Stimulated activated naive CD8-positive, alpha-beta T cell treated with anti-CD3 and anti-CD28 coated beads, Interleukin-15, Interleukin-2, amounts not matched to agents 100 ng/mL and 50 ng/mL, for 24 hours (primary cell): ENCODE results near the gene MEGF8.

Experiments used
- H3K27ac Mint-ChIP-seq: one replicate; pipeline ENCODE4 v1.8.0; 2021; ENCODE audit warnings: mild to moderate bottlenecking, mixed read lengths
- H3K27me3 Mint-ChIP-seq: one replicate; pipeline ENCODE4 v1.8.0; 2021; ENCODE audit warnings: mixed read lengths
- H3K36me3 Mint-ChIP-seq: one replicate; pipeline ENCODE4 v1.8.0; 2021; ENCODE audit warnings: low read depth, mixed read lengths
- H3K4me1 Mint-ChIP-seq: one replicate; pipeline ENCODE4 v1.8.0; 2021; ENCODE audit warnings: low read depth, mixed read lengths
- H3K4me3 Mint-ChIP-seq: one replicate; pipeline ENCODE4 v1.8.0; 2021; ENCODE audit warnings: mild to moderate bottlenecking, mixed read lengths
- H3K9me3 Mint-ChIP-seq: one replicate; pipeline ENCODE4 v1.8.0; 2021; ENCODE audit warnings: mixed read lengths

Gene MEGF8

DNA sequence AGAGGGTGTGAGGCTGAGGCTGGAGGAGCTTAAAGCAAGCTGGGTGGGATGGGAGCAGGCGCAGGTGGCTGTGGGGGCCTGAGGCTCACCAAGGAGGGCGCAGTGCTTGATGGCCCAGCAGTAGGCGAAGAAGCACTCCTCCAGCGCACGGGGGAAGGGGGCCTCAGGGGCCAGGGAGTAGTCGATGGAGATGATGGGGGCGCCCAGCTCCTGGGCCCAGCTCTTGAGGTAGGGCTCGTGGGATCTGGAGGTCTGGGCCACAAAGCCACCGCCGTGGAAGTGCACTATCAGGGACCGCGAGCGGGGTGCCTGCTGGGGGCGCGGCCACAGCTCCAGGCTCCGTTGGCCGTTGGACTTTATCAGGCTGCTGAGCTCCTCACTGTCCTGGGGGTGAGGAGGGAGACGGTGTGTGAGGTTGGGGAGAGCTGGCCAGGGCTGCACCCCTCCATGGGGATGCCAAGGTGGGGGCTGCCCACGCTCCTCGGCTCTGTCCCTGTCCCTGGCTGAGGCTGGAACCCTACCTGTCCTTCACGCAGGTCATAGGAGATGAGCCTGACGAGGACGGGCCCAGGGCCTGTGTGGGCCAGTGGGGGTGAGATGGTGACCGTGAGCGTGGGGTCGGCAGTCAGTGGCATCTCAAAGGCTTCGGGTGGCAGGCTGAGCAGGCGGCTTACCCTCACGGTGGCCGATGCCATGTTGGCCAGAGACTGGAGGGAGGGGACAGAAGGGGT, 81.8 kb downstream of the MEGF8 start:
- Mint-ChIP-seq H3K4me3 (no peak overlapping the region), H3K4me1 (peaks cover 3% of the 10 kb centered on the region), H3K9me3 (no peaks in the 10 kb centered on the region), H3K27me3 (no peaks in the 10 kb centered on the region), H3K36me3 (peaks cover 7% of the 10 kb centered on the region), H3K27ac (no peak overlapping the region)

DNA sequence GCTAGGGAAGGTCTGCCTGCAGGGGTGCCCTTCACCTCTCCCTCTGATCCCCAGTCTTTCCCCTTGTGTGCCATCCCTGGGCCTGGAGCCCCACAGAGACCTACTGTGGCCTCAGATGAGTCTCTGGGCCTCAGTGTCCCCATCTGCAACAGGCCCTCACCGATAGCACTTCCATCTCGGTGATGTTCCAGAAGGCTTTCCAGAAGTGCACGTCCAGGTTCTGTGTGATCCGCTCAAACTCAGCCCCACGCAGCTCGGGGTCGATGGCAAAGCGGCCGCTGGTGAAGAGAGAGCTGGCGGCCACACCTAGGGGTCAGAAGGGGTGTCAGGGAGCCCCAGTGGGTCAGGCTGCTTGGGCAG, 82.4 kb downstream of the MEGF8 start:
- Mint-ChIP-seq H3K9me3 (no peaks in the 10 kb centered on the region), H3K27me3 (no peaks in the 10 kb centered on the region), H3K36me3 (peaks cover 6% of the 10 kb centered on the region), H3K4me3 (no peak overlapping the region), H3K4me1 (no peaks in the 10 kb centered on the region), H3K27ac (no peak overlapping the region)

DNA sequence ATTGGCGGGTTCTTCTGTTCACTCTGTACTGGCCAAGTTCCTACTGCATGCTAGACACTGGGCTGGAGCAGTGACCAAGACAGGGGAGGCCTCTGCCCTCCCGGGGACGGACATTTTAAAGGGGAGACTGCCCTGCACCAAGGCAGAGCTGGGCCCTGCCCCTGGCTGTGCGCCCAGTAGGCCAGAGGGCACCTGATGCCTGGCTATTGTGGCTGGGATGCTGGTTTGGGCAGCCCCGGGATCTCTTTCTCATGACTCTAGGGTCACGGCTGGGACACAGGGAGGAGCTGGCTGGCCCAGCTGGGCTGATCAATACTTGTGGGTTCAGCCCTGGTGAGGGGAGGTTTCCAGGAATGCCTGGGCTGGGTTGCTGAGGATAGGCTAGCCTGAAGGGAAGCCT, 84.0 kb downstream of the MEGF8 start:
- Mint-ChIP-seq H3K36me3 (peaks cover 4% of the 10 kb centered on the region), H3K4me1 (no peaks in the 10 kb centered on the region), H3K27me3 (no peaks in the 10 kb centered on the region), H3K4me3 (no peak overlapping the region), H3K9me3 (no peaks in the 10 kb centered on the region), H3K27ac (no peak overlapping the region)

DNA sequence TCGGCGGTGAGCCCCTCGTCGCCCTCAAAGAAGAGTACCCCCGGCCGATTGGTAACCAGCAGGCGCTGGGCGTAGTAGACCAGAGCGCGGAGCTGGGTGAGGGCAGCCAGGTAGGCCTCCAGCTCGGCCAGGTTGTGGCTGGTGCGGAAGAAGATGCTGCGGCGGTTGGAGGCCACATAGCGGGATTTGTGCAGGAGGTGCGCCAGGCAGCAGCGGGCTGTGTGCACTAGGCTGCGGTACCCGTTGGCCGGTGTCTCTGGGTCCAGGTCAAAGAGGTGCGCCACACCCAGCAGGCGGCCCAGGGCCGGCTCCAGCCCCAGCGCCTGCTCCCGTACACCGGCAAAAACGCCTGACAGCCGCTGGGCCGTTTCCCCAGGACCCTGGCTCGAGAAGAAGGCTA, 84.9 kb downstream of the MEGF8 start:
- no peak overlapping the region for H3K4me3 Mint-ChIP-seq
- H3K27me3 Mint-ChIP-seq: no peaks in the 10 kb centered on the region
- no peak overlapping the region for H3K27ac Mint-ChIP-seq
- H3K9me3 Mint-ChIP-seq: no peaks in the 10 kb centered on the region
- H3K36me3 Mint-ChIP-seq: peaks cover 8% of the 10 kb centered on the region
- no peaks in the 10 kb centered on the region for H3K4me1 Mint-ChIP-seq

DNA sequence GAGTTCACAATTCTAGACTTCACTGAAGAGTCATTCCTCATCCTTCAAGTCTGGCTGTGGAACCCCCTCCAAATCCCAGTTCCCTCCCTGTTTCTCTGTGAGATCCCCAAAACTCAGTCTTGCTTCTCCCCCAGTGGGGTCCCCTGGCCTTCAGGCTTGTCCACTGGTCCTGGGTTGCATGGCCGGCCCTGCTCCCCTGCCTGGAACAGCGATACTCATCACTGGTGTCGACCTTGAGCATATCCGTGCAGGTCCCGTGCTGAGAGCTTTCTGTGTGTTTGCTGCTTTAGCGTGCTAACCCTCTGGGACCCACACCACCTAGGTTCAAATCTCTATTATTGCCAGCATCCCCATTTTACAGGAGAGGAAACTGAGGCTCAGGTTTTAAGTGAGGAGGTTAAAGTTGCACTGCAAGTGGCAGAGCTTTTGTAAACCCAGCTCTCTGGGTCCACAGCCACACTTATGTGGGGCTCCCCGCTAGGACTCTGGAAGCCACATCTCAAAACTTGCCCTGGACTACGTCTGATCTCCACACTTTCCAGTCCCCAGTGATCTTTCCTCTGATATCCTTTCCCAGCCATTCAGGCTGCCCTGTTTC, 86.2 kb downstream of the MEGF8 start:
- Mint-ChIP-seq H3K9me3 (no peaks in the 10 kb centered on the region), H3K4me1 (no peaks in the 10 kb centered on the region), H3K36me3 (peaks cover 8% of the 10 kb centered on the region), H3K4me3 (no peak overlapping the region), H3K27me3 (no peaks in the 10 kb centered on the region), H3K27ac (no peak overlapping the region)

DNA sequence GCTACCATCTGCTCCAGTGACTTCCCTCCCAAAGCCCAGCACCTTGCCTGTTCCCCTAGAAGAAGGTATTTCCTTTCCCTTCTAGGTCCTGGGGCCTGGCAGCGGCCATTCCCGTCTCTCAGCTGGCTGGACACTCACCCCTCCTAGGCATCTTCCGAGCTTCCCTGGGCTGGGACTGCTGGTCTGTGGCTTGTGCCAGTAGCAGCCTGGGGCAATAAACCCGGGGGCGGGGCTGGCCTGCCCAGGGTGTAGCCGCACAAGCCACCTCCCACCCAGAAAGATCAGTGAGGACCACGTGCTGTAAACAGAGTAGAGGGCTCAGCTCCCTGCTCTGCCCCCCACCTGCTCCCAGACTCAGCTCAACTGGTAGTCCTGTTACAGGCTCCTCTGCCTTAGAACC, 86.8 kb downstream of the MEGF8 start:
- Mint-ChIP-seq H3K4me3 (no peak overlapping the region), H3K4me1 (no peaks in the 10 kb centered on the region), H3K27me3 (no peaks in the 10 kb centered on the region), H3K36me3 (peaks cover 8% of the 10 kb centered on the region), H3K27ac (no peak overlapping the region), H3K9me3 (no peaks in the 10 kb centered on the region)

DNA sequence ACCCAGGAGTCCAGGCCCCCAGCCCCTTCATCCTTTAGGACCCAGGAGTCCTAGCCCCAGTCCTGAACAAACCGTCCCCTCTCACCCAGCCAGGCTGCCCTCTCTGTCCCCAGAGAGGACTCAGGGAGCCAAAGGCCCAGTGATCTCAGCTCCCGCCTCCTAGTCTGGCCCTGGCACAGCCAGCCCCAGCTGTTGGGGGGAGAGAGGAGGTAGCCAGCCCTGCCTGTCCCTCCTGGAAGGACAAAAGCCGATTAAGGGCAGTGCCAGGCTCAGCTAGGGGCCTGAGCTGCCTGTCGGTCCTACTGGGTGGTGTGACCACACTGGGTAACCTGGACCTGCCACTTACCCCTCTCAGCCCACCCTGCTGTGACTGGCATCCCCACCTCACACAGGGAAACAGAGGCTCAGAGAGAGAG, 87.2 kb downstream of the MEGF8 start:
- Mint-ChIP-seq H3K27ac (no peak overlapping the region), H3K36me3 (peaks cover 8% of the 10 kb centered on the region), H3K9me3 (no peaks in the 10 kb centered on the region), H3K4me3 (no peak overlapping the region), H3K4me1 (no peaks in the 10 kb centered on the region), H3K27me3 (no peaks in the 10 kb centered on the region)

DNA sequence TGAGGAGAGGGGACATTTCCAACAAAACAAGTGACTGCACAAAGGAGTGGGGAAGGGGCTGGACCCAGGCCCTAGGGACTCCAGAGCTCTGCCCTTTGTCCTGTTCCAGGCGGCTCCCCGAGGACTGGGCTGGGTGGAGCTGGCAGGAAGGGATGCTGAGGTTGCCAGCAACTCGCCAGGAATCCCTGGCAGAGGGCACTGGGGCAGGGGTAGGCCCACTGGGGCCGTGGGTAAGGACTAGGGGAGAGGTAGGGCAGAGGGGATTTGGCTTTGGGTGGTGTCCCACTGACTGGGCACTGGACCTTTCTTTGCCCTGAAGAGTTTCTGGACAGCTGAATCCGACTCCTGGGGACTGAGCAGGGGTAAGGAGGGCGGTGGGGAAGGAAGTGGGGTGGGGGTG, 93.9 kb downstream of the MEGF8 start:
- Mint-ChIP-seq H3K27ac (no peak overlapping the region), H3K9me3 (no peaks in the 10 kb centered on the region), H3K4me1 (peaks cover 45% of the 10 kb centered on the region), H3K36me3 (peaks cover 4% of the 10 kb centered on the region), H3K4me3 (no peak overlapping the region), H3K27me3 (no peaks in the 10 kb centered on the region)

DNA sequence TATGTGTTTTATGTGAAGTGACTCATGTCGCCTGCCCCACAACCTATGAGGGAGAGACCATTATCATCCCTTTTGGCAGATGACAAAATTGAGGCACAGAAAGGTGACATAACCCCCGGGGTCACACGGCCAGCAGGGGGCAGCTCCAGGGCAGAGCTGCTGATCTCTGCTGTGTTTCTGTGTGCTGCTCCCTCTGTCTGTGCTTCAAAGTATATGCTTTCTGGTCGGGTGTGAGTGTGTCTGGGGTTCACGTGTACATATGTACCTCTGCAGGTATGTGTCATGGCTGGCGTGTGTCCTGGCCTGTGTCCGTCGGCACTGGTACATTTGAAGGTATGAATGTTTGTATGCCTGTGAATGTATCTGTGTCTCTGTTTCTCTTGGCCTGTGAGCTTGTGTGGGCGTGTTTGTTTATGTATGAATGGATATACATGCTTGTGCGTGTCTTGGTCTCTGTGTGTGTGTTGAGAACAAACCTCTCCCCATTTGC, 94.7 kb downstream of the MEGF8 start:
- Mint-ChIP-seq H3K27me3 (no peaks in the 10 kb centered on the region), H3K27ac (no peak overlapping the region), H3K4me3 (no peak overlapping the region), H3K9me3 (no peaks in the 10 kb centered on the region), H3K36me3 (no peaks in the 10 kb centered on the region), H3K4me1 (peaks cover 45% of the 10 kb centered on the region)

DNA sequence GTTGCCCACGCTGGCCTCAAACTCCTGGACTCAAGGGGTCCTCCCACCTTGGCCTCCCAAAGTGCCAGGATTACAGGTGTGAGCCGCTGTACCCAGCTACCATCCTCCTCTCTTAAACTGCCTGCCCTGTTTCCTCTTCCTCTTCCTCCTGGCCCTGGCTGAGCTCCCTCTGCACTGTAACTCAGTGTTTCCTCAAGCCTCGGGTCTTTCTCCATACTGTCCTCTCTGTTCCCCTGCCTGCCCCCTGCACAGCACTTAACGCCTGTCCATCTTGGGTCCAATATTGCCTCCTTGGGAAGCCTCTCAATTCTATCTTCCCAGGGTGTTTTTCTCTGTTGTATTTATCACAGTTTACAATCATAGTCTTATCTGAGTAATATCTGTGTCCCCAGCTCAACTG, 95.7 kb downstream of the MEGF8 start:
- H3K36me3 Mint-ChIP-seq: no peaks in the 10 kb centered on the region
- H3K9me3 Mint-ChIP-seq: no peaks in the 10 kb centered on the region
- no peak overlapping the region for H3K4me3 Mint-ChIP-seq
- H3K4me1 Mint-ChIP-seq: peaks cover 45% of the 10 kb centered on the region
- H3K27me3 Mint-ChIP-seq: no peaks in the 10 kb centered on the region
- no peak overlapping the region for H3K27ac Mint-ChIP-seq

DNA sequence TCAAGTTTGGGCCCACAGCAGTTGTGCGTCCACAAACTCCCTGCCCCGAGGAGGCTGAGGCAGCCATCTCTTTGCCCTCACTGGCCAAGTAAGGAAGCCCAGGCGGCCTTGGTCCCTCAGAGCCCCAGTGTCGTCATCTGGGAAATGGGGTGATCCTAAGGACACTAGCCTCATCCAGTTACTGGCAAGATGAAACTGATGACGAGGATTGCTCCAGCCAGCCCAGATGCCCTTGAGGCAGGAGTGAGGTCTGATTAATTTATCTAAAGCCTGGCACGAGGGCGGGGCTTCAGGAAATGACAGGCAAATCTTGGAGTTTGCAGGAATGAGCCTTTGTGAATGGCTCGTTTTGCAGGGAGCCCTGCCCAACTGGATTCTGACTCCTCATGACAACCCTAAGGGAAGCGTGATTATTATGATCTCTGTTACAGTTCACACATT, 96.2 kb downstream of the MEGF8 start:
- no peak overlapping the region for H3K27ac Mint-ChIP-seq
- no peaks in the 10 kb centered on the region for H3K36me3 Mint-ChIP-seq
- no peaks in the 10 kb centered on the region for H3K27me3 Mint-ChIP-seq
- no peaks in the 10 kb centered on the region for H3K9me3 Mint-ChIP-seq
- peaks cover 45% of the 10 kb centered on the region for H3K4me1 Mint-ChIP-seq
- peak overlapping the region; percentile 93 for H3K4me3 Mint-ChIP-seq

DNA sequence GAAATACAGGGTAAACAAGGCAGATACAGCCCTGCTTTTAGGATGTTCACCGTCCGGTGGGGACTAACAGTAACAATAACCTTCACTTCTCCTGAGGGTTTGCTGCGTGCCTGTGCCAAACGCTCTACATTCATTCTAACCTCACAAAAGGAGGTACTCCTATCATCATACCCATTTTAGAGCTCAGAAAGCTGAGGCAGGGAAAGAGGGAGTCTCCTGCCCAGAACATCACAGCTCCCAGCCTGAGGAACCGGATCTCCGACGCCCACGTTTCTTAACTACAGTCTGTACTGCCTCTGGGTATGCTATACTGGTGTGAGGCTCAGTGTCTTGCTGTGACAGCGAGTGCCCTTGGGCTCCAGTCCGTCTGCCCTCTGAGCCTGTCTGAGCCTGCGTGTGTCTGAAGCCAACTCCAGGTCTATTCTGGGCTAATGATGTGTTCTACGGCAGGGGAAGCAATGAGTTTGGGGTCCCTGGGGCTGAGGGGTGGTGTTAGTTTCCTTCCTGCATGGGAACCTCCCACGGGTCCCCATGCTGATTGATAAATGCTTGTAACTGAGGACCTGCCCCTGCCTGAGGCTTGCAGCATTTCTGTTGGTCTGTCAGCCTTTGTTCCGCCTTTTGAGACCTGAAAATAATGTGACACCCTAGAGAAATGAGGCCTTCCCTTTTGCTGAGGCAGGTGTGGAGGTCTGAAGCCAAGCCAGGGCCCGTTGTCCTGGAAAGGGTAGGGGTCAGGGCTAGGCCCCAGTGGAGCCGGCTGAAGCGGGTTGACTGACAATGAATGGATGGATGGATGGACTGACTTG, 96.9 kb downstream of the MEGF8 start:
- H3K36me3 Mint-ChIP-seq: no peaks in the 10 kb centered on the region
- H3K9me3 Mint-ChIP-seq: no peaks in the 10 kb centered on the region
- H3K4me1 Mint-ChIP-seq: peaks cover 45% of the 10 kb centered on the region
- H3K27me3 Mint-ChIP-seq: no peaks in the 10 kb centered on the region
- peak overlapping the region; percentile 93 for H3K4me3 Mint-ChIP-seq
- H3K27ac Mint-ChIP-seq: peak overlapping the region; percentile 90

DNA sequence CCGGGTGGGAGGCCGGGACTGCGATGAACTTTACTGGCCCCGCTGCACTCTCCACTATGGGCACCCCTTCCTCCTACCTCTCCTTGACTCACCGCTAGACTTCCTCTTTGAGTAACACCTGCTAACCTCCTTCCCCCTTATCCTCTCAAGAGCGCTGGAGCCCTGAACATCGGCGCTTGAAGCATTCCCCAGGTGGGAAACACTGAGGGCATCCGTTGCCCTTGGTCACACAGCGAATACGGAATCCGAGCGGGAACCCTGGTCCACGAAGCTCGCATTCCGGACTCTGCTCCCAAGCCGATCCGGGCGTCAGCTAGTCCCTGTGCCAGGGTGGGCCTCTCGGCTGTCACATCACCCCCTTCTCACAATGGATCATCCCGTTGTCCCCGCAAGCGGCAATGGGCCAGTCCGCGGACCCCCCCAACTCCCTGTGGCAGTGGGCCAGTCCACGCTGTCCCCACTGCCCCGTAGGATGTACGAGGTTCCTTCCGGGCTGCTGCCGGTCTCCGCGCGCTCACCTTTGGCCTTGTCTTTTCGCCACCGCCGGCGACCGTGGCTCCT, 97.5 kb downstream of the MEGF8 start:
- peak overlapping the region; percentile 90 for H3K27ac Mint-ChIP-seq
- no peaks in the 10 kb centered on the region for H3K9me3 Mint-ChIP-seq
- no peaks in the 10 kb centered on the region for H3K27me3 Mint-ChIP-seq
- peak overlapping the region; percentile 93 for H3K4me3 Mint-ChIP-seq
- peaks cover 45% of the 10 kb centered on the region for H3K4me1 Mint-ChIP-seq
- no peaks in the 10 kb centered on the region for H3K36me3 Mint-ChIP-seq

DNA sequence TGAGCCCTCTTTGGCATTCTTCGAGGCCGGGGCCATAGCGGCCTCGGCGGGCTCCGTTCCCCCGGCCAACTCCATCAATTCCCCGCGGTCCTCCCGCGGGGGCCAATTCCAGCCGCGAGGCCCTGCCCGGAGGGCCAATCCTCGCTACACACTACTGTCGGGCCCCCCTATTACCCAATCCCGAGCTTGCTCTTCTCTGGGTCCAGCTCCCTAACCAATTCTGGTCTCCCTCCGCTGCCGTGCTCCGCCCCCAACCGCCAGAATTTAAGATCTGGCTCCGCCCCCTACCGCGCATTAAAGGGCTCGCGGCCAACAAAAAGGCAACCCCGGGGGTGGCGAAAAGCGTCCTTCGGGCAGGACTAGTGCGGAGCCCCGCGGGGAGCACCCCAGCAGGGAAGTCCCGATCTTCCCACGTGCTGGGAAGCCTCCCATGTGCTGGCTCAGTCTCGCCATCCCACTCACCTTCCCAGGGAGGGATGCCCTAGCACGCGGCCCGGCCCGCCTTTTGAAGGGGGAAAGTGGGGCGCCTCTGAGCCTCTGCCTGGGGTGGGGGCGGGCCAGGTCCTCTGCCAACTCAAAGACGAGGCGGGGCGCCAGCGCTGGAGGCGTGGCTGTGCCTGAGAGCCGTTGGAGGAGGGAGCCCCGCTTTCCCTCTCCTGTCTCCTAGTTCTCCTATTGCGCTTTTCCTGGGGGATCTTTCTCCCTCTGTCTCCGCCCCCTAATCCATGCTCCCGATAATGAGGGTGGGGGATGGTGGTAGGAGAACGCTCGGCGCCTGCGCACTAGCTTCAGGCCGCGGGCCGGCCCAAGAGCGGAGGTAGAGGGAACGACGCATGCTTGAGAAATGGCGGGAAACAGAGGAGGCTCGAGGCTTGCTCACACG, 98.3 kb downstream of the MEGF8 start:
- H3K4me1 Mint-ChIP-seq: peaks cover 45% of the 10 kb centered on the region
- peak overlapping the region; percentile 90 for H3K27ac Mint-ChIP-seq
- H3K27me3 Mint-ChIP-seq: no peaks in the 10 kb centered on the region
- H3K9me3 Mint-ChIP-seq: no peaks in the 10 kb centered on the region
- peak overlapping the region; percentile 93 for H3K4me3 Mint-ChIP-seq
- H3K36me3 Mint-ChIP-seq: no peaks in the 10 kb centered on the region
